Ramos (cell line): ENCODE measurements around the gene SLC7A4.
"Not testable (repeated sequence)": the region's sequence is repeated elsewhere in the genome, so short reads cannot be mapped to it uniquely, and the experiment has no call there.

Source experiments
- in situ Hi-C: fragments of 300-500 bp; cut with MboI; formaldehyde crosslinking; loops from one replicate; pipeline ENCODE4 v1.14.3; 2022; ENCODE audit warnings: low sequenced_read_pairs; ENCODE audit not compliant: unreplicated experiment

The SLC7A4 gene

GRCh38 chr22:21044931-21045584, 12.7 kb upstream of the SLC7A4 start:
- in situ Hi-C loops: no loop called here

- in situ Hi-C loops: no loop called here
Measured at GRCh38 chr22:21043860-21044535, 11.6 kb upstream of the SLC7A4 start.

GRCh38 chr22:21042978-21043859, 10.9 kb upstream of the SLC7A4 start:
- in situ Hi-C loops: no loop called here

- in situ Hi-C loops: no loop called here
Measured at GRCh38 chr22:21041937-21042336, 9.6 kb upstream of the SLC7A4 start.

- in situ Hi-C loops: not testable (repeated sequence)
Measured at GRCh38 chr22:21039158-21039557, 6.8 kb upstream of the SLC7A4 start.

- in situ Hi-C loops: no loop called here
Measured at GRCh38 chr22:21038405-21038804, 6.0 kb upstream of the SLC7A4 start.

GRCh38 chr22:21034989-21035388, 2.6 kb upstream of the SLC7A4 start:
- in situ Hi-C loops: no loop called here

GRCh38 chr22:21033895-21034294, 1.5 kb upstream of the SLC7A4 start:
- in situ Hi-C loops: no loop called here

GRCh38 chr22:21032868-21033688, 717 bp upstream of the SLC7A4 start:
- in situ Hi-C loops: no loop called here

GRCh38 chr22:21031545-21032036, 770 bp downstream of the SLC7A4 start:
- in situ Hi-C loops: no loop called here

GRCh38 chr22:21030621-21031544, 1.5 kb downstream of the SLC7A4 start:
- in situ Hi-C loops: no loop called here

- in situ Hi-C loops: no loop called here
Measured at GRCh38 chr22:21030032-21030431, 2.3 kb downstream of the SLC7A4 start.

- in situ Hi-C loops: no loop called here
Measured at GRCh38 chr22:21029486-21030025, 2.8 kb downstream of the SLC7A4 start.

GRCh38 chr22:21028277-21029251, 3.8 kb downstream of the SLC7A4 start:
- in situ Hi-C loops: no loop called here

- in situ Hi-C loops: no loop called here
Measured at GRCh38 chr22:21026783-21027692, 5.3 kb downstream of the SLC7A4 start.
